Activated naive CD4-positive, alpha-beta T cell treated with anti-CD3 and anti-CD28 coated beads for 36 hours (primary cell): ENCODE data around the gene PRKN. TPM values are rescaled to one million over a fixed set of nuclear protein-coding genes. Genes with fewer than 3 reads are reported as not detected.

Experiments used
- CTCF ChIA-PET: fragments of 350-600 bp; sonication (Branson Sonifier 250); formaldehyde crosslinking; loops from one replicate; lab custom pipeline; 2021; ENCODE audit warnings: antibody characterized with exemption; lab: Charles Lee
- DNase-seq: peaks from one replicate; pipeline ENCODE4 v3.0.0-alpha.2; 2020
- H3K27ac Mint-ChIP-seq: one replicate; pipeline ENCODE4 v1.8.0; 2021; ENCODE audit warnings: mild to moderate bottlenecking, mixed read lengths
- H3K27me3 Mint-ChIP-seq: one replicate; pipeline ENCODE4 v1.8.0; 2021; ENCODE audit warnings: low read depth, mixed read lengths
- H3K36me3 Mint-ChIP-seq: one replicate; pipeline ENCODE4 v1.8.0; 2021; ENCODE audit warnings: low read depth, mixed read lengths
- H3K4me1 Mint-ChIP-seq: one replicate; pipeline ENCODE4 v1.8.0; 2021; ENCODE audit warnings: low read depth, mixed read lengths
- H3K4me3 Mint-ChIP-seq: one replicate; pipeline ENCODE4 v1.8.0; 2021; ENCODE audit warnings: mild to moderate bottlenecking, moderate library complexity, mixed read lengths
- H3K9me3 Mint-ChIP-seq: one replicate; pipeline ENCODE4 v1.8.0; 2021; ENCODE audit warnings: mixed read lengths
- intact Hi-C: fragments of 100-400 bp; cut with micrococcal nuclease; formaldehyde crosslinking; loops from one replicate; pipeline ENCODE4 v1.15.1; 2023
- total RNA-seq, 2 experiments: library from RNA; stranded (reverse); gene quantifications; one replicate each; pipeline ENCODE4 v1.2.3, GENCODE V29; 2021

The PRKN gene
- total RNA-seq, 2 experiments from 2014 or later, result 0.33 to 0.72 TPM

DNA sequence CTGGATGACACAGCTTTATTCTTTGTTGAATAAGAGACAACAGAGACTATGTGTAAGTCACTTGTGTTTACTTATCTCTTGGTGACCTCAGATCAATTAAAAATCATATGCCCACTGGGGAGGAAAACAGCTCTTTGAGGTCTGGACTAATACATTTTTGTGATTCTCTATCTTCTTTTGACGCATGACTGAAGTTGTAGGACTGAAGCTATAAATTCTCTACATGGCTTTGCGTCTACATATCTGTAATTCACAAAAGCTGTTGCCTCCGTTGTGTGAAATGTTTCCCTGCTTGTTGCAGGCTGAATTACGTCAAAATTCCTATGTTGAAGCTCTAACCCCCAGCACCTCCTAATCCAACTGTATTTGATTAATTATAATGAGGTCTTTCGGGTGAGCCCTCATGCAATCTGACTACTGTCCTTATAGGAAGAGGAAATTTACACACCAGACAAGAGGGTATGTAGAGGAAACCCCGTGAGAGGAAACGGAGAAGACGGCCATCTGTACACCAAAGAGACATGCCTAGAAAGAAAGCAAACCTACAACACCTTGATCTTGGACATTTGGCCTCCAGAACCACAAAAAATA is 481.6 kb downstream of the PRKN start:
- Mint-ChIP-seq H3K27ac (no peak overlapping the region), H3K4me1 (no peaks in the 10 kb centered on the region), H3K27me3 (no peaks in the 10 kb centered on the region), H3K4me3 (no peak overlapping the region), H3K36me3 (no peaks in the 10 kb centered on the region), H3K9me3 (no peaks in the 10 kb centered on the region)
- DNase-seq, result no peak
- intact Hi-C loops, result no loop called here
- CTCF ChIA-PET, result interaction anchor here (0.6 kb wide), 1 partner anchor 191 kb away, joined by 3 read pairs; no protein-coding TSS in a partner anchor

DNA sequence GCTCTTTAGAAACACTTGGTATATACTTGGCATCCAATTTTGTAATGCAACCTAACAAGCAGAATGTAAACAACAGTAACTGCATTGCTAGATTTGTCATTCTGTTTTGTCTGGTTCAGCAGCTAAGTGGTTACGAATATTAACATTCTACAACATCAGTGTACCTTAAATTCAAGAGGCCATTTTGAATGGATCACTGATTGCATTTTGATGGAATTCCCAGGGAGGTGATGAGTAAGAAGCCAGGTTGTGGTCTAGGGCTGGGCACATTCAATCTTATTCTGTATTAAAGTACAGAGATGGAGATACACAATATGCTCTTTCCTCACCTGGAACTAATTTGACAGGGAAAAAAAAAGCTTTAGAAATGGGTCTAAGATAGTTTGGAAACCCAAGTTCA is 483.5 kb downstream of the PRKN start:
- no peaks in the 10 kb centered on the region for H3K36me3 Mint-ChIP-seq
- H3K9me3 Mint-ChIP-seq, result no peaks in the 10 kb centered on the region
- intact Hi-C loops, result no loop called here
- CTCF ChIA-PET, result no interaction called here
- H3K4me1 Mint-ChIP-seq, result no peaks in the 10 kb centered on the region
- no peaks in the 10 kb centered on the region for H3K27me3 Mint-ChIP-seq
- DNase-seq, result no peak
- H3K4me3 Mint-ChIP-seq, result no peak overlapping the region
- H3K27ac Mint-ChIP-seq, result no peak overlapping the region

DNA sequence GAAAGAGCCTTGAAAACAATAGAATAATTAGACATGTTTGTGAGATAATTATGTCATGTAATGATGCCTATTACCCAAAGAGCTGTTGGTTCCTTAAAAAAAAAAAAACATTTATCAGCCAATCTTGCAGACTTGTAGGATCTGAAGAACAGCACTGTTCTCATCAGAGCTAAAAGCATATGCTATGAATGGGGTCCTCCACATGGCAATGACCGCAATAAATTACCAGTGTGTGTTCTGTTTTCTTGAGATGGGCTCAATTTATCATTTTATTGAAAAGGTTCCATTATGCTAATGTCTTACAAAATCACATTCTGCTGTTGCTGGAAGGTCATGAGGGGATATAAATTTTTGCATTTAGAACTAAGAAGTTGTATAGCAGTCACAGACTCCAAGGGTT is 484.7 kb downstream of the PRKN start:
- Mint-ChIP-seq H3K4me3 (no peak overlapping the region), H3K27ac (no peak overlapping the region), H3K27me3 (no peaks in the 10 kb centered on the region), H3K9me3 (no peaks in the 10 kb centered on the region), H3K36me3 (no peaks in the 10 kb centered on the region), H3K4me1 (no peaks in the 10 kb centered on the region)
- DNase-seq, result no peak
- intact Hi-C loops, result no loop called here
- CTCF ChIA-PET, result no interaction called here

DNA sequence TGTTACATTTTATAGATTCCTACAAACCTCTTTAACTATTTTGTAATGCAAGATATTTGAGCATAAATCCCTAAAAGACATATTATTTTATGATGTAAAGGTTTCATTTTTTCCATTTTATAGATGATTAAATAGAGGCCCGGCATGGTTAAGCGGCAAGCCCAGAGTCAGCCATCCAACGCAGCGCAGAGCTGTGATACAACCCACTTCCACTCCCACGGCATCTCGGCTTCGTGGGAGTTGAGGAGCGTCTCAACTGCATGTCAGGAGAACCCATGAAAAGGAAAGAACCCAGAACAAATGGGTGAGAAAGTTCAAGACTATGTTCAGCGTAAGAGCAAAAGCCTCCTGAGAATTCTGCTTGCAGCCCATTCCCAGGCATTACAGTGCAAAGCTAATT is 488.2 kb downstream of the PRKN start:
- CTCF ChIA-PET, result no interaction called here
- no peaks in the 10 kb centered on the region for H3K36me3 Mint-ChIP-seq

DNA sequence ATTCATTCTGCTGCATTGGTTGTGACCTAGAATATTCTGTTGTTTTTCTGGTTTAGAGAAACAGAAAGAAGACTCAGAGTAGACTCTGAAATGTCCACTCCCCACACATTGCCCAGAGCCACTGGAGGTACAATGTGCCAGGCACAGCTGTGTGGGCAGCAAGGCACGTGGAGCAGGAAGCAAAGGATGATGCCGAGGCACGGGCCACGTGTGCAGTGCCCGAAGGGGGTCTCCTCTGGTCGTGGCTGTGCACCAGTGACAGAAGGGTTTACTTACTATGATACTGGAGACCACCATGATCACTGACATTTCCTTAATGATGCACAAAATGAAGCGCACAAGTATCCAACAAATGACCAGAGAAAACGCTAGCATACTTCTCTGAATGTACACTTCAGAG is 488.9 kb downstream of the PRKN start:
- Mint-ChIP-seq H3K27me3 (no peaks in the 10 kb centered on the region), H3K36me3 (no peaks in the 10 kb centered on the region), H3K4me1 (no peaks in the 10 kb centered on the region), H3K4me3 (no peak overlapping the region), H3K9me3 (no peaks in the 10 kb centered on the region), H3K27ac (no peak overlapping the region)
- no peak for DNase-seq
- intact Hi-C loops, result no loop called here
- CTCF ChIA-PET, result no interaction called here

More for the DNA sequence above, 488.2 kb downstream of the PRKN start:
- H3K4me3 Mint-ChIP-seq, result no peak overlapping the region
- no peak for DNase-seq
- no peak overlapping the region for H3K27ac Mint-ChIP-seq
- H3K4me1 Mint-ChIP-seq, result no peaks in the 10 kb centered on the region
- no peaks in the 10 kb centered on the region for H3K27me3 Mint-ChIP-seq
- H3K9me3 Mint-ChIP-seq, result no peaks in the 10 kb centered on the region
- intact Hi-C loops, result no loop called here

DNA sequence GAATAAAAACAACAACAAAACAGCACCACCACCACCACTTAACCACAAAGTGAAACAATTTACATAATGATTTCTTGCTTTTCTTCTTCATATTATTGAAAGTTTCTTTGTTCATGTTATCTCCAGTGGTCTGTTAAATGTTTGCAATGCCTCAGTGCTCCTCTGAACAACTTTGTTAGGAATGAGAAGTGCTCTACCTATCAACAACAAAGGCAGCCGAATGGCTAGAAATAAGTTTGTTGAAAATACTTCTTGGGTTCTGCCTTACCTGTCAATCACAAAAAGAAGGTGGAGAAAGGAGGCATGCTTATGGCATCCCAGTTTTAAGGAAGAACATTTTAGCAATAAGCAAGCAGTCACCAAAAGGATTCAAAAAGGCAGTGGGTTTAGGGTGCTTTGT is 490.2 kb downstream of the PRKN start:
- CTCF ChIA-PET, result no interaction called here
- intact Hi-C loops, result no loop called here
- Mint-ChIP-seq H3K9me3 (no peaks in the 10 kb centered on the region), H3K36me3 (no peaks in the 10 kb centered on the region), H3K4me3 (no peak overlapping the region), H3K27ac (no peak overlapping the region), H3K4me1 (no peaks in the 10 kb centered on the region), H3K27me3 (no peaks in the 10 kb centered on the region)
- DNase-seq, result no peak

DNA sequence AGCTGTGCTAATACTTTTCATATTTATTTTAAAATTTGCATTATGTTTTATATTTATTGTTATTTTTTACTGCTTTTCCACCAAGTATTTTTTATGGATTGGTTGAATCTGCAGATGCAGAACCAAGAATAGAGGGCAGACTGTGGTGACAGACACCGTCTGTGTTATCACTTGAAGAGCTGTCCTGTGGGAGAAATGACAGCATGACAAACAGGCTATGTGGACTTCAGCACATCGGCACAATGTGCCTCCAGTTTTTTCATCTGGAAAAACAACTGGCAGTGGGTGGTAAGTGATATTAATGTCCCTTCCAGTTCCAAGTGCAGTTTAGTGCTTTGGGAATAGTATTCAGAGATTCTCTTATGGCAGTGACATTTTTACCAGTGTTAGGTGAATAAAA is 492.9 kb downstream of the PRKN start:
- CTCF ChIA-PET, result no interaction called here
- intact Hi-C loops, result no loop called here
- Mint-ChIP-seq H3K36me3 (no peaks in the 10 kb centered on the region), H3K4me1 (no peaks in the 10 kb centered on the region), H3K27ac (no peak overlapping the region), H3K9me3 (no peaks in the 10 kb centered on the region), H3K4me3 (no peak overlapping the region), H3K27me3 (no peaks in the 10 kb centered on the region)
- DNase-seq, result no peak

DNA sequence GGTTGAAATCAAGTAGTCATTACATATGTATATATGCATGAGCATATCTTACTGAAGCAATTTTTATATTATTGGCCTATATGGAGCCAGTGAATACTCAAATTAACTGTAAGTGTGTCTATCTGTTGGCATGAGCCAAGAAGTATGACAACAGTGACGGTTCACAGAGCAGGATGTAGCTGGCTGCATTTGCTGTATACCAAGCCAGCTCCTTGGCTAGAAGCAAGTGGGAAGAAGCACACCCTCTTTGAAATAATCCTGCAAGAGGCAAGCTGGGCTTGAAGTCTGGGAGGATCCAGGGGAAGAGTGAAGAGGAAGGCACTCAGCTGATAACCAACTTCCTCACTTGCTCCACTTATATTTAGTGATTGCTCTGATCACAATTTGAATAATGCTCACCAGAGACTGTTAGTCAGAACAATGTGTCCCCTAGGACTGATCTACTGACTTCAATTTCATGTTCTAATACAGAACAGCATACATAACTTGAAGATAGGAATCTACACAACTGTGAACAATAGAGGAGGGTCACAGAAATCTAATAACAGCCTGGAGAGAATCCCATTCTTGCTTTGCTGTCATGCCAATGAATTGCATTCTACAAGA is 497.3 kb downstream of the PRKN start:
- no peaks in the 10 kb centered on the region for H3K4me1 Mint-ChIP-seq
- H3K4me3 Mint-ChIP-seq, result no peak overlapping the region
- intact Hi-C loops, result no loop called here
- H3K27ac Mint-ChIP-seq, result no peak overlapping the region
- peaks cover 3% of the 10 kb centered on the region for H3K9me3 Mint-ChIP-seq
- CTCF ChIA-PET, result no interaction called here
- no peaks in the 10 kb centered on the region for H3K36me3 Mint-ChIP-seq
- H3K27me3 Mint-ChIP-seq, result no peaks in the 10 kb centered on the region
- no peak for DNase-seq

DNA sequence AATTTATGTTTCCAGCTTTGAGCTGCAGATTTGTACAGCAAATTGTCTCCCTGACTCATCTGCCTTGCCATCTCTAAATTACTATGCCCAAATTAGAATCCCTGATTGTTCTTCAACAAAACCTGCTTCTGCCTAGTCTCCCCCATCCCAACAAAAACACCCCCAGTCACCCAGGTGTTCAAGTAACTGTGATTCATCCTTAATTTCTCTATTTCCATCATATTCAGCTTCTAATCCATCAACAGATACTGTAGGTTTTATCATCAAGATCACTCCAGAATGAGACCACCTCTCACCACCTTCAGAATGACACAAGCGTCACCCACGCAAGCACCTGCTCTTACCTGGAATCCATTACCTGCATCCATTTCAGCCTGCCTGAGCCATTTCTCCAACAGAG is 498.5 kb downstream of the PRKN start:
- Mint-ChIP-seq H3K27me3 (no peaks in the 10 kb centered on the region), H3K9me3 (peaks cover 5% of the 10 kb centered on the region), H3K4me3 (no peak overlapping the region), H3K36me3 (peaks cover 2% of the 10 kb centered on the region), H3K27ac (no peak overlapping the region), H3K4me1 (no peaks in the 10 kb centered on the region)
- intact Hi-C loops, result no loop called here
- CTCF ChIA-PET, result no interaction called here
- no peak for DNase-seq

DNA sequence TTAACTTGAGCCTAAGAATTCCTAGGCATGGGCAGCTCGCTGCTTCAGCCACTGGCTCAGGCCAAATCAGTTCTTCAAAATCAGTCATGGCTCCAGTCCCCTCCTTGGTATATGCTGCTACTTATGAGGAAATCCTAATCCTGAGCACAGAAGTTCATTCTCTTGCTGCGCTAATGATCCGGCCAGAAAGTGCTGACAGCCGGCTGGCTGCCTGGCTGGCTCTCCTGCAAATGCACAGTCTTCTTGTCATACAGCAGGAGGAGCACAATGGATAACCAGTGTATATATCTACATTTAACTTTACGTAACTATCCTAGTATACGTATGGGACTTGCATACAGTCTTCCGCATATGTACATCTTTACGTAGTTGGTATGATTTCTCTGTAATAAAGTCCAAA is 500.8 kb downstream of the PRKN start:
- Mint-ChIP-seq H3K27ac (no peak overlapping the region), H3K4me1 (no peaks in the 10 kb centered on the region), H3K36me3 (peaks cover 2% of the 10 kb centered on the region), H3K4me3 (no peak overlapping the region), H3K9me3 (peaks cover 5% of the 10 kb centered on the region), H3K27me3 (no peaks in the 10 kb centered on the region)
- no peak for DNase-seq
- intact Hi-C loops, result no loop called here
- CTCF ChIA-PET, result no interaction called here

DNA sequence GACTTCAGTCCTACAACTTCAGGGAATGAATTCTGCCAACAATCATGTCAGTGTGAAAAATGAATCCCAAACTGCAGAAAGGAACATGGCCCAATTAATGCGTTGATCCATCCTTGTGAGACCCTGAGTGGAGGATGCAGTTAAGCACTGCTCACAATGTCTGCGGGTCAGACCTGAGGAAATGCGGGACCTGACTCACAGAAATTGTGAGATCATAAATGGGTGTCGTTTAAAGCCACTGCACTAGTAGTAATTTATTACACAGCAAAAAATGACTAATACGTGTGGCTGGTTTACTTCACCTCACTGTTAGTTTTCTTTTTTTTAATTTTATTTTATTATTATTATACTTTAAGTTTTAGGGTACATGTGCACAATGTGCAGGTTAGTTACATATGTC is 505.0 kb downstream of the PRKN start:
- CTCF ChIA-PET, result no interaction called here
- no peaks in the 10 kb centered on the region for H3K4me1 Mint-ChIP-seq
- peaks cover 5% of the 10 kb centered on the region for H3K9me3 Mint-ChIP-seq
- no peak for DNase-seq
- no peaks in the 10 kb centered on the region for H3K27me3 Mint-ChIP-seq
- peaks cover 2% of the 10 kb centered on the region for H3K36me3 Mint-ChIP-seq
- H3K27ac Mint-ChIP-seq, result no peak overlapping the region
- H3K4me3 Mint-ChIP-seq, result no peak overlapping the region
- intact Hi-C loops, result no loop called here

DNA sequence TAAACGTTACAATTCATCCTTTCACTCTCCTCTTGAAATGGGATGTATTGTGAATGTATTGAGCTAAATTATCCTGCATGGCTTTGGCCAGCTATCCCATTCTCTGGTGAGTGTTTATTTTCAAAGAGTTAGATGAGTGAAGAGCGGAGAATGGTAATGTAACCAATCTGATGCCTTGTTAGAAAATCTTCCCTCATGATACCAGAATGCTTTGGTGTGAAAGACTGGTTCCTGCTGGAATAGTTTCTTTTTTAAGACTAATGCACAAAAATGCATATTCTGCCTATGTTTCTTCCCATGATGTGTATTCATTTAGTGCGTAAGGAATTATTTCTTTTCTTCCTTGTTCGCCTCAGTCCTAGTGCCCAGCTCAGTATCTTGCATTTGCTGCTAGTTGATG is 506.7 kb downstream of the PRKN start:
- intact Hi-C loops, result no loop called here
- peaks cover 4% of the 10 kb centered on the region for H3K9me3 Mint-ChIP-seq
- no peaks in the 10 kb centered on the region for H3K27me3 Mint-ChIP-seq
- peaks cover 2% of the 10 kb centered on the region for H3K36me3 Mint-ChIP-seq
- no peaks in the 10 kb centered on the region for H3K4me1 Mint-ChIP-seq
- no peak overlapping the region for H3K4me3 Mint-ChIP-seq
- CTCF ChIA-PET, result no interaction called here
- no peak for DNase-seq
- H3K27ac Mint-ChIP-seq, result no peak overlapping the region

DNA sequence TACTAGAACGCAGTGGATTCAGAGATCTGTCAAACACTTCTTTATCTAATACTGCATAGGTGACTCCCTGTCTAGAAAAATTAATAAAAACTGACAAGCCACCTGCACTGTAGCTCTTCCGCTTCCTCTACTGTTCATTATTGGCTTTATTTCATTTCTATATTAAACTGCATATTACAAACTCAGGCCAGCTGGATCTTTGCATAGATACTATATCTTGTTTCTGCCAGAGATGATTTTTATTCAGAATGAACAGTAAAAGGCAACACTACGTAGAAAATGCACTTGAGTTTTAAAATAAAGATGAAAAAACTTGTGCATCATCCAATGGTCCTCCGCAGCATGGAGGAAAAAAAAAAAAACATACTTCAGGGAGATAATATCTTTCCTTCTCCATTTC is 508.3 kb downstream of the PRKN start:
- no peak for DNase-seq
- CTCF ChIA-PET, result no interaction called here
- Mint-ChIP-seq H3K9me3 (peaks cover 1% of the 10 kb centered on the region), H3K27me3 (no peaks in the 10 kb centered on the region), H3K4me1 (no peaks in the 10 kb centered on the region), H3K36me3 (no peaks in the 10 kb centered on the region), H3K4me3 (no peak overlapping the region), H3K27ac (no peak overlapping the region)
- intact Hi-C loops, result no loop called here
